RWPE2 (cell line): ENCODE results near the gene PIK3CB.

ENCODE experiments used
- ATAC-seq: fragments of 200-7000 bp; cut with Tn5 transposase; 3 replicates; pipeline ENCODE4 v1.9.1; 2021; ENCODE audit warnings: low read depth
- DNase-seq: peaks from one replicate; pipeline ENCODE4 v3.0.0-alpha.2; 2020; ENCODE audit warnings: low spot score
- H3K27ac ChIP-seq: fragments of 450-650 bp; 2 replicates; pipeline ENCODE4 v1.5.1; 2017; ENCODE audit warnings: mild to moderate bottlenecking; ENCODE audit not compliant: poor library complexity, severe bottlenecking
- H3K27me3 ChIP-seq: fragments of 250-450 bp; sonication (Bioruptor Pico); 2 replicates; pipeline ENCODE4 v1.5.1; 2021; ENCODE audit warnings: mild to moderate bottlenecking, moderate library complexity; ENCODE audit not compliant: insufficient read depth, poor library complexity, severe bottlenecking
- H3K36me3 ChIP-seq: fragments of 250-450 bp; sonication (Bioruptor Pico); 2 replicates; pipeline ENCODE4 v1.5.1; 2020; ENCODE audit warnings: low read depth, mild to moderate bottlenecking, moderate library complexity
- H3K4me1 ChIP-seq: fragments of 250-450 bp; sonication (Bioruptor Pico); 2 replicates; pipeline ENCODE4 v1.5.1; 2021; ENCODE audit warnings: mild to moderate bottlenecking, moderate library complexity; ENCODE audit not compliant: insufficient read depth, poor library complexity, severe bottlenecking
- H3K4me3 ChIP-seq: fragments of 250-450 bp; sonication (Bioruptor Pico); 2 replicates; pipeline ENCODE4 v1.5.1; 2021; ENCODE audit warnings: mild to moderate bottlenecking, moderate library complexity; ENCODE audit not compliant: severe bottlenecking
- H3K9me3 ChIP-seq: fragments of 250-450 bp; sonication (Bioruptor Pico); 2 replicates; pipeline ENCODE4 v1.5.1; 2021; ENCODE audit warnings: mild to moderate bottlenecking, moderate library complexity; ENCODE audit not compliant: severe bottlenecking
- TF ChIP-seq, protein P1 (sequence below): fragments of 450-650 bp; IDR thresholded peaks from one replicate; pipeline ENCODE4 v1.5.1; 2017; ENCODE audit warnings: mild to moderate bottlenecking, moderate library complexity; ENCODE audit not compliant: poor library complexity, severe bottlenecking

Gene PIK3CB

GRCh38 chr3:138875754-138876664, 41.3 kb upstream of the PIK3CB start:
- ATAC-seq, result no peak
- no peak overlapping the region for H3K4me3 ChIP-seq
- TF ChIP-seq, protein P1, sequence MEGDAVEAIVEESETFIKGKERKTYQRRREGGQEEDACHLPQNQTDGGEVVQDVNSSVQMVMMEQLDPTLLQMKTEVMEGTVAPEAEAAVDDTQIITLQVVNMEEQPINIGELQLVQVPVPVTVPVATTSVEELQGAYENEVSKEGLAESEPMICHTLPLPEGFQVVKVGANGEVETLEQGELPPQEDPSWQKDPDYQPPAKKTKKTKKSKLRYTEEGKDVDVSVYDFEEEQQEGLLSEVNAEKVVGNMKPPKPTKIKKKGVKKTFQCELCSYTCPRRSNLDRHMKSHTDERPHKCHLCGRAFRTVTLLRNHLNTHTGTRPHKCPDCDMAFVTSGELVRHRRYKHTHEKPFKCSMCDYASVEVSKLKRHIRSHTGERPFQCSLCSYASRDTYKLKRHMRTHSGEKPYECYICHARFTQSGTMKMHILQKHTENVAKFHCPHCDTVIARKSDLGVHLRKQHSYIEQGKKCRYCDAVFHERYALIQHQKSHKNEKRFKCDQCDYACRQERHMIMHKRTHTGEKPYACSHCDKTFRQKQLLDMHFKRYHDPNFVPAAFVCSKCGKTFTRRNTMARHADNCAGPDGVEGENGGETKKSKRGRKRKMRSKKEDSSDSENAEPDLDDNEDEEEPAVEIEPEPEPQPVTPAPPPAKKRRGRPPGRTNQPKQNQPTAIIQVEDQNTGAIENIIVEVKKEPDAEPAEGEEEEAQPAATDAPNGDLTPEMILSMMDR, result no peak
- no peaks in the 10 kb centered on the region for H3K4me1 ChIP-seq
- H3K9me3 ChIP-seq, result peaks cover 2% of the 10 kb centered on the region
- H3K27ac ChIP-seq, result no peak overlapping the region
- no peaks in the 10 kb centered on the region for H3K36me3 ChIP-seq
- no peak for DNase-seq
- H3K27me3 ChIP-seq, result no peaks in the 10 kb centered on the region

DNA sequence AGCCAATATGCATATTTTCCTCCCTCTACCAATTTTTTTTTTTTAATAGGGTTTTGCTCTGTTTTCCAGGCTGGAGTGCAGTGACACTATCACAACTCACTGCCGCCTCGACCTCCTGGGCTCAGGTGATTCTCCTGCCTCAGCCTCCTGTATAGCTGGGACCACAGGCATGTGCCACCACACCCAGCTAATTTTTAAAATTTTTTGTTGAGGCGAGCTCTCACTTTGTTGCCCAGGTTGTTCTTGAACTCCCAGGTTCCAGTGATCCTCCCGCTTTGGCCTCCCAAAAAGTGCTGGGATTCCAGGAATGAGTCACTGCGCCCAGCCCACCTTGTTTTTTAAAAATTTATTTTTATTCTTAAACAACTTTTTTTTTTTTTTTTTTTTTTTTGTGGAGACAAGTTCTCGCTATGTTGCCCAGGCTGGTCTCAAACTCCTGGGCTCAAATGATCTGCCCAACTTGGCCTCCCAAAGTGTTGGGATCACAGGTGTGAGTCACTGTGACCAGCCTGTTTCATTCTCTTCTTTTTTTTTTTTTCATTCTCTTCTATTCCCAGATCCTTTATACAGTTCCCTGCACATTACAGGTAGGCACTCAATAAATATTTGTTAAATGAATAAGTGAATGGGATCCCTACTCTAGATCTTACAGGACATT, 40.5 kb upstream of the PIK3CB start:
- ATAC-seq (no peak), DNase-seq (no peak)
- no peaks in the 10 kb centered on the region for H3K36me3 ChIP-seq
- no peaks in the 10 kb centered on the region for H3K27me3 ChIP-seq
- no peak overlapping the region for H3K4me3 ChIP-seq
- no peaks in the 10 kb centered on the region for H3K4me1 ChIP-seq
- TF ChIP-seq, protein P1, result no peak
- H3K27ac ChIP-seq, result no peak overlapping the region
- H3K9me3 ChIP-seq, result peaks cover 2% of the 10 kb centered on the region

DNA sequence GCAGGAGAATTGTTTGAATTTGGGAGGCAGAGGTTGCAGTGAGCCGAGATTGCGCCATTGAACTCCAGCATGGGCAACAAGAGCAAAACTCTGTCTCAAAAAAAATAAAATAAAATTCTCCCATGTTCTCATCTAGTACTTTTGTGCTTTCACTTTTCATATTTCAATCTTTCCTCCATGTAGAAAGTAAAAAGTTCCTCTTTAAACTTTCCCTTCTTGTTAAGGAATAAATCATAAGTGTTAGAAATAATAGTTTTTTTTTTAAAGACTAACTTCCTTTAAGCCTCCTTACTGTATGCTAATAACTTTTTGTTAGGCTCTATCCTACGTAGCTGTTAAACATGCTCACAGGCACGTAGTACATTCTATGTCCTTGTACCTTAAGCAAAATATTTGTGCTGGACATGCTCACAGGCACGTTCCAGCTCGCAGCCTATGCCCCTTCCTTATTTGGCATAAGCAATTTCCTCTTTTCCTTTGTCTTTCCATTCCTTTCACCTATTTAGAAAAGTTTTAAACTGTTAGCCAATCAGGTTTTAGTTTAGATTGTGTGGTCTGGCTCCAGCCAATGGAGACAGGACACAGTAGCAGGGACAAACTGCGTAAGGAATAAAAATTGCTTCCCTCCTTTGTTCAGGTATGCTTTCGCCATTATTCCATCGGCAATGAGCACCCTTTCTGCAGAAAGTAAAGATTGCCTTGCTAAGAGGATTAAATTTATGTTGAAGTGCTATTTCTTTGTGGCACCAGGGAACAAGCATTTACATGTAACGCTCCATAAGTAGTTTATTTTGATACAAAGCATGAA, 38.9 kb upstream of the PIK3CB start:
- Histone ChIP-seq H3K27me3 (no peaks in the 10 kb centered on the region), H3K36me3 (no peaks in the 10 kb centered on the region), H3K4me1 (no peaks in the 10 kb centered on the region), H3K27ac (no peak overlapping the region), H3K9me3 (peaks cover 2% of the 10 kb centered on the region), H3K4me3 (no peak overlapping the region)
- TF ChIP-seq, protein P1, result no peak
- DNase-seq (no peak), ATAC-seq (no peak)

DNA sequence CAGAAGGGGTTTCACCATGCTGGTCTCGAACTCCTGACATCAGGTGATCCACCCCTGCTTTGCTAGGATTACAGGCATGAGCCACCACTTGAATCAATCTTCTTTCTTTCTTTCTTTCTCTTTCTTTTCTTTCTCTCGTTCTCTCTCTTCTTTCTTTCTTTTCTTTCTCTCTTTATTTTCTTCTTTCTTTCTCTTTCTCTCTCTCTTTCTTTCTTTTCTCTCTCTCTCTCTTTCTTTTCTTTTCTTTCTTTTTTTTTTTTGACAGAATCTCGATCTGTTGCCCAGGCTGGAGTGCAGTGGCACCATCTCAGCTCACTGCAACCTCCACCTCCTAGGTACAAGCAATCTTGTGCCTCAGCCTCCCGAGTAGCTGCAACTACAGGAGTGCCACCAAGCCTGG, 37.9 kb upstream of the PIK3CB start:
- H3K36me3 ChIP-seq, result no peaks in the 10 kb centered on the region
- no peak overlapping the region for H3K4me3 ChIP-seq
- no peaks in the 10 kb centered on the region for H3K27me3 ChIP-seq
- H3K9me3 ChIP-seq, result peaks cover 2% of the 10 kb centered on the region
- H3K4me1 ChIP-seq, result no peaks in the 10 kb centered on the region
- ATAC-seq (no peak), DNase-seq (no peak)
- TF ChIP-seq, protein P1, result no peak
- no peak overlapping the region for H3K27ac ChIP-seq
